ENCODE measurements around the gene CLDN12. TPM values are rescaled to one million over a fixed set of nuclear protein-coding genes. Genes with fewer than 3 reads are reported as not detected.

Gene CLDN12
- total and polyA plus RNA-seq, 2 of the 13 experiments (the other 11 are each of a cell fraction or from before 2014, with no cell fraction given): 44.1 to 114 TPM

DNA sequence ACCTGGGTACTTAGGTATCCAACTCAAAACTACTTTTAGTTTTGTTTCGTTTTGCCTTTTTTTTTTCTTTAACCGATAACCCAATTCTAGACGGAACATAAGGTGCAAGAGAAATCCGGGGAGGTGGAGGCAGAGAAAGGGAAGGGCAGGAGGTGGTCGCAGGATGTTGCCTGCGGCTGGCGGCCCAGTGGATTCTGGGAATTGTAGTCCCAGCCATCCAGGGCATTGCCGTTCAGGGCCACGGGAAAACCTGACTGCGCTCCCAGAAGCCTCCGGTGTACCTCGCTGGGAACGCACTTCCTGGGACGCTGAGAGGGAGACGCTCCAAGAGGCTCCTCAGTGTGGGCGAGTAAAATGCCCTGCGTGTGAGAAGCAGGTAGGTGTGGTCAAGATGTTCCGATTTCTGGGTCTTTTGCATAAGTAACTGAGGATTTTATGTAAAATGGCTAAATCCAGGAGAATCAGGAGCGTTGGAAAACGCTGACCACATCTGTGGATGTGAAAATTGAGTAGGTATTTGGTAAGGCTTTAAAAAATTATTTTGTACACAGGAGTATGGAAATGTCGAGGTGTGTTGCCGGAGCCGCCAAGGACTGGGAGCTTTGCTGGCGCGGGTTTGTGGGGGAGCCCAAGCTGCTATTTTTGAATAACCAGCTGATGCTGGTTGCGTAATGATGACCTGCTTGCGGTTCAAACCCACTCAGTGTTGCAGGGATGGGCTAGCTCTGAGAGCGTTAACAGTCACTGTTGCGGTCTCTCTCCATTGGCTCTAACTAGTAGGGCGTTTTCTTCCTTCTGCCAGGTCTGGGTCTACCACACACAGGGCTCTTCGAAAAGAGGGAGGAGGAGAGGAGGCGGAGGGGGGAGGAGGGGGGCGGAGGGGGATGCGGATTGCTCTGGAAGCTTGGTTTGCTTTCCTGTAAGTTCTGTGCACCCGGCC lies at the start of gene CLDN12 (continued):
- TF ChIP-seq, protein P1, sequence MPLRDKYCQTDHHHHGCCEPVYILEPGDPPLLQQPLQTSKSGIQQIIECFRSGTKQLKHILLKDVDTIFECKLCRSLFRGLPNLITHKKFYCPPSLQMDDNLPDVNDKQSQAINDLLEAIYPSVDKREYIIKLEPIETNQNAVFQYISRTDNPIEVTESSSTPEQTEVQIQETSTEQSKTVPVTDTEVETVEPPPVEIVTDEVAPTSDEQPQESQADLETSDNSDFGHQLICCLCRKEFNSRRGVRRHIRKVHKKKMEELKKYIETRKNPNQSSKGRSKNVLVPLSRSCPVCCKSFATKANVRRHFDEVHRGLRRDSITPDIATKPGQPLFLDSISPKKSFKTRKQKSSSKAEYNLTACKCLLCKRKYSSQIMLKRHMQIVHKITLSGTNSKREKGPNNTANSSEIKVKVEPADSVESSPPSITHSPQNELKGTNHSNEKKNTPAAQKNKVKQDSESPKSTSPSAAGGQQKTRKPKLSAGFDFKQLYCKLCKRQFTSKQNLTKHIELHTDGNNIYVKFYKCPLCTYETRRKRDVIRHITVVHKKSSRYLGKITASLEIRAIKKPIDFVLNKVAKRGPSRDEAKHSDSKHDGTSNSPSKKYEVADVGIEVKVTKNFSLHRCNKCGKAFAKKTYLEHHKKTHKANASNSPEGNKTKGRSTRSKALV (CRISPR knock-in tag; IDR thresholded peaks at IDR 0.05): no peak
- TF ChIP-seq MAFG (CRISPR knock-in tag; IDR thresholded peaks at IDR 0.05): no peak
- no peak for TF ChIP-seq THYN1 (CRISPR knock-in tag; IDR thresholded peaks at IDR 0.05; ENCODE audit: borderline replicate concordance, low read depth)
- TF ChIP-seq ZNF614 (CRISPR knock-in tag; IDR thresholded peaks at IDR 0.05; ENCODE audit: borderline replicate concordance): peak; percentile 78
- TF ChIP-seq, protein P2, sequence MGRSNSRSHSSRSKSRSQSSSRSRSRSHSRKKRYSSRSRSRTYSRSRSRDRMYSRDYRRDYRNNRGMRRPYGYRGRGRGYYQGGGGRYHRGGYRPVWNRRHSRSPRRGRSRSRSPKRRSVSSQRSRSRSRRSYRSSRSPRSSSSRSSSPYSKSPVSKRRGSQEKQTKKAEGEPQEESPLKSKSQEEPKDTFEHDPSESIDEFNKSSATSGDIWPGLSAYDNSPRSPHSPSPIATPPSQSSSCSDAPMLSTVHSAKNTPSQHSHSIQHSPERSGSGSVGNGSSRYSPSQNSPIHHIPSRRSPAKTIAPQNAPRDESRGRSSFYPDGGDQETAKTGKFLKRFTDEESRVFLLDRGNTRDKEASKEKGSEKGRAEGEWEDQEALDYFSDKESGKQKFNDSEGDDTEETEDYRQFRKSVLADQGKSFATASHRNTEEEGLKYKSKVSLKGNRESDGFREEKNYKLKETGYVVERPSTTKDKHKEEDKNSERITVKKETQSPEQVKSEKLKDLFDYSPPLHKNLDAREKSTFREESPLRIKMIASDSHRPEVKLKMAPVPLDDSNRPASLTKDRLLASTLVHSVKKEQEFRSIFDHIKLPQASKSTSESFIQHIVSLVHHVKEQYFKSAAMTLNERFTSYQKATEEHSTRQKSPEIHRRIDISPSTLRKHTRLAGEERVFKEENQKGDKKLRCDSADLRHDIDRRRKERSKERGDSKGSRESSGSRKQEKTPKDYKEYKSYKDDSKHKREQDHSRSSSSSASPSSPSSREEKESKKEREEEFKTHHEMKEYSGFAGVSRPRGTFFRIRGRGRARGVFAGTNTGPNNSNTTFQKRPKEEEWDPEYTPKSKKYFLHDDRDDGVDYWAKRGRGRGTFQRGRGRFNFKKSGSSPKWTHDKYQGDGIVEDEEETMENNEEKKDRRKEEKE (IDR thresholded peaks at IDR 0.05): no peak
- TF ChIP-seq PHF20 (CRISPR knock-in tag; IDR thresholded peaks at IDR 0.05): peak; percentile 82
- peak; percentile 60 for TF ChIP-seq ELF3 (CRISPR knock-in tag; IDR thresholded peaks at IDR 0.05)
- TF ChIP-seq ZNF775 (CRISPR knock-in tag; IDR thresholded peaks at IDR 0.05; ENCODE audit: borderline replicate concordance): no peak
- TF ChIP-seq KMT2A (CRISPR knock-in tag; IDR thresholded peaks at IDR 0.05): peak; percentile 75
- TF ChIP-seq, protein P3, sequence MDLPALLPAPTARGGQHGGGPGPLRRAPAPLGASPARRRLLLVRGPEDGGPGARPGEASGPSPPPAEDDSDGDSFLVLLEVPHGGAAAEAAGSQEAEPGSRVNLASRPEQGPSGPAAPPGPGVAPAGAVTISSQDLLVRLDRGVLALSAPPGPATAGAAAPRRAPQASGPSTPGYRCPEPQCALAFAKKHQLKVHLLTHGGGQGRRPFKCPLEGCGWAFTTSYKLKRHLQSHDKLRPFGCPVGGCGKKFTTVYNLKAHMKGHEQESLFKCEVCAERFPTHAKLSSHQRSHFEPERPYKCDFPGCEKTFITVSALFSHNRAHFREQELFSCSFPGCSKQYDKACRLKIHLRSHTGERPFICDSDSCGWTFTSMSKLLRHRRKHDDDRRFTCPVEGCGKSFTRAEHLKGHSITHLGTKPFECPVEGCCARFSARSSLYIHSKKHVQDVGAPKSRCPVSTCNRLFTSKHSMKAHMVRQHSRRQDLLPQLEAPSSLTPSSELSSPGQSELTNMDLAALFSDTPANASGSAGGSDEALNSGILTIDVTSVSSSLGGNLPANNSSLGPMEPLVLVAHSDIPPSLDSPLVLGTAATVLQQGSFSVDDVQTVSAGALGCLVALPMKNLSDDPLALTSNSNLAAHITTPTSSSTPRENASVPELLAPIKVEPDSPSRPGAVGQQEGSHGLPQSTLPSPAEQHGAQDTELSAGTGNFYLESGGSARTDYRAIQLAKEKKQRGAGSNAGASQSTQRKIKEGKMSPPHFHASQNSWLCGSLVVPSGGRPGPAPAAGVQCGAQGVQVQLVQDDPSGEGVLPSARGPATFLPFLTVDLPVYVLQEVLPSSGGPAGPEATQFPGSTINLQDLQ (CRISPR knock-in tag; IDR thresholded peaks at IDR 0.05): no peak
- TF ChIP-seq, protein P4, sequence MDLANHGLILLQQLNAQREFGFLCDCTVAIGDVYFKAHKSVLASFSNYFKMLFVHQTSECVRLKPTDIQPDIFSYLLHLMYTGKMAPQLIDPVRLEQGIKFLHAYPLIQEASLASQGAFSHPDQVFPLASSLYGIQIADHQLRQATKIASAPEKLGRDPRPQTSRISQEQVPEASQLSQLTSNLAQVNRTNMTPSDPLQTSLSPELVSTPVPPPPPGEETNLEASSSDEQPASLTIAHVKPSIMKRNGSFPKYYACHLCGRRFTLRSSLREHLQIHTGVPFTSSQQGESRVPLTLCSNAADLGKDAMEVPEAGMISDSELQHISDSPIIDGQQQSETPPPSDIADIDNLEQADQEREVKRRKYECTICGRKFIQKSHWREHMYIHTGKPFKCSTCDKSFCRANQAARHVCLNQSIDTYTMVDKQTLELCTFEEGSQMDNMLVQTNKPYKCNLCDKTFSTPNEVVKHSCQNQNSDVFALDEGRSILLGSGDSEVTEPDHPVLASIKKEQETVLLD (CRISPR knock-in tag; IDR thresholded peaks at IDR 0.05; ENCODE audit: low read depth): no peak
- TF ChIP-seq SMAD3 (CRISPR knock-in tag; IDR thresholded peaks at IDR 0.05): no peak
- 0 out of 2 replicates have a peak, but pooled peaks have one; percentile 26 for TF ChIP-seq TSC22D2 (CRISPR knock-in tag; IDR thresholded peaks at IDR 0.05; ENCODE audit: borderline replicate concordance)
- TF ChIP-seq, protein P5, sequence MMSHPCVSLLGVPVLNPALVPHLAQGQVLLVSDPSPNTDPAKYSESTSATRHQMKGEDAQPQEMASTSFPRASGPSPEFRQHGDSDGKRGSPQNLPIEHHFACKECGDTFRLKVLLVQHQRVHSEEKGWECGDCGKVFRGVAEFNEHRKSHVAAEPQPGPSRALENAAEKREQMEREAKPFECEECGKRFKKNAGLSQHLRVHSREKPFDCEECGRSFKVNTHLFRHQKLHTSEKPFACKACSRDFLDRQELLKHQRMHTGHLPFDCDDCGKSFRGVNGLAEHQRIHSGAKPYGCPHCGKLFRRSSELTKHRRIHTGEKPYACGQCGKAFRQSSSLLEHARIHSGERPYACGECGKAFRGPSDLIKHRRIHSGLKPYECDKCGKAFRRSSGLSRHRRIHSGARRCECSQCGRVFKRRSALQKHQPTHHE (CRISPR knock-in tag; IDR thresholded peaks at IDR 0.05; ENCODE audit: borderline replicate concordance): no peak; the same call in 1 of the 2 replicates
- TF ChIP-seq GTF3A (CRISPR knock-in tag; conservative IDR thresholded peaks at IDR 0.05): no peak
- TF ChIP-seq ZNF678 (CRISPR knock-in tag; IDR thresholded peaks at IDR 0.05): no peak
- TF ChIP-seq, protein P6, sequence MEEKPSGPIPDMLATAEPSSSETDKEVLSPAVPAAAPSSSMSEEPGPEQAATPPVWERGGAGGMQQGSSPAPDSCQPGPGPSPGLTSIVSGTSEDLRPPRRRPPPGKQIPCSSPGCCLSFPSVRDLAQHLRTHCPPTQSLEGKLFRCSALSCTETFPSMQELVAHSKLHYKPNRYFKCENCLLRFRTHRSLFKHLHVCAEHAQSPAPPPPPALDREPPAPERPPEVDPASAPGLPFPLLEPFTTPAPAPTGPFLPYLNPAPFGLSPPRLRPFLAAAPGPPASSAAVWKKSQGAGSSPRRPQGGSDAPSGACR (CRISPR knock-in tag; IDR thresholded peaks at IDR 0.05): no peak

All from HepG2 (cell line).